Measurements from ENCODE around the gene ZNF106. TPM values are rescaled to one million over a fixed set of nuclear protein-coding genes. Genes with fewer than 3 reads are reported as not detected.

Gene ZNF106
- total RNA-seq, 1 donor from 2014 or later: 49.6 TPM

GRCh38 chr15:42409011-42409410, 81.9 kb downstream of the ZNF106 start:
- intact Hi-C loops (cut with micrococcal nuclease): no loop called here

GRCh38 chr15:42408178-42408577, 82.8 kb downstream of the ZNF106 start:
- intact Hi-C loops (cut with micrococcal nuclease): no loop called here

GRCh38 chr15:42405863-42406482, 85.0 kb downstream of the ZNF106 start:
- intact Hi-C loops (cut with micrococcal nuclease): no loop called here

GRCh38 chr15:42404461-42405235, 86.3 kb downstream of the ZNF106 start:
- intact Hi-C loops (cut with micrococcal nuclease): no loop called here

- intact Hi-C loops (cut with micrococcal nuclease): no loop called here
These were observed 87.6 kb downstream of the ZNF106 start for GRCh38 chr15:42403389-42403788.

GRCh38 chr15:42402455-42403205, 88.3 kb downstream of the ZNF106 start:
- intact Hi-C loops (cut with micrococcal nuclease): no loop called here

GRCh38 chr15:42401544-42402454, 89.1 kb downstream of the ZNF106 start:
- intact Hi-C loops (cut with micrococcal nuclease): no loop called here

GRCh38 chr15:42395838-42396237, 95.1 kb downstream of the ZNF106 start:
- intact Hi-C loops (cut with micrococcal nuclease): no loop called here

GRCh38 chr15:42394106-42394505, 96.8 kb downstream of the ZNF106 start:
- intact Hi-C loops (cut with micrococcal nuclease): no loop called here

GRCh38 chr15:42392309-42393024, 98.5 kb downstream of the ZNF106 start:
- intact Hi-C loops (cut with micrococcal nuclease): no loop called here

- intact Hi-C loops (cut with micrococcal nuclease): no loop called here
These were observed 103.3 kb downstream of the ZNF106 start for GRCh38 chr15:42387603-42388002.

GRCh38 chr15:42385980-42386700, 104.8 kb downstream of the ZNF106 start:
- intact Hi-C loops (cut with micrococcal nuclease): no loop called here

- intact Hi-C loops (cut with micrococcal nuclease): no loop called here
These were observed 105.5 kb downstream of the ZNF106 start for GRCh38 chr15:42385206-42385979.

- intact Hi-C loops (cut with micrococcal nuclease): no loop called here
These were observed 106.3 kb downstream of the ZNF106 start for GRCh38 chr15:42384597-42384996.

GRCh38 chr15:42378011-42378410, 112.9 kb downstream of the ZNF106 start:
- intact Hi-C loops (cut with micrococcal nuclease): no loop called here

- intact Hi-C loops (cut with micrococcal nuclease): no loop called here
These were observed 115.0 kb downstream of the ZNF106 start for GRCh38 chr15:42375941-42376340.

GRCh38 chr15:42375252-42375651, 115.7 kb downstream of the ZNF106 start:
- intact Hi-C loops (cut with micrococcal nuclease): no loop called here

- intact Hi-C loops (cut with micrococcal nuclease): no loop called here
These were observed 116.1 kb downstream of the ZNF106 start for GRCh38 chr15:42374810-42375209.

- intact Hi-C loops (cut with micrococcal nuclease): no loop called here
These were observed 117.0 kb downstream of the ZNF106 start for GRCh38 chr15:42373936-42374335.
